SK-N-MC (cell line): Measurements from ENCODE around the gene QRSL1.

Experiments
- EZH2 ChIP-seq: fragments of 200-600 bp; sonication (generic); IDR thresholded peaks from one replicate; pipeline ENCODE4 v1.6.1; 2017; ENCODE audit warnings: antibody characterized with exemption
- FOXP2 ChIP-seq: optimal IDR thresholded peaks from 2 replicates; pipeline ENCODE3; 2011; ENCODE audit warnings: mild to moderate bottlenecking, moderate library complexity; ENCODE audit not compliant: insufficient read depth; ENCODE audit errors: extremely low read length, control extremely low read depth
- POLR2AphosphoS5 ChIP-seq: IDR thresholded peaks from 2 replicates; pipeline ENCODE4 v1.6.1; 2012; ENCODE audit warnings: mild to moderate bottlenecking, low read depth, low read length, borderline replicate concordance

DNA sequence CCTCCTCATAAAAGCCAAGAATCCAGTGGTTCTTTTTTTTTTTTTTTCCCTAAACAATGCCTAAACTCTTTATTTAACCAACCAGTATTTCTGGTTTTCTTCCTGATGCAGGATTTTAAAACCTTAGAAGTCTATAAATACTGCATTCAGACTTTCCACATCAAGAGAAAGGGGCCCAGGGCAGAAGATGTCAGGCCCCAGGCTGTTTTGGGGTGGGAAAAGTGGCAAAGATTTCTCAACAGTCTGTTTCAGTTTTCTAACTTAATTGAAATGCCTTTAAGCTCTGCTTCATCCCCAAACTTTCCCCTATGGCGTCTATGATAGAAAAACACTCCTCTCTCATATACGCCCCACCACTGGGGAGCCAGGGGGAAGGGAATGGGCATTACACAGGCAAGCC is 33.1 kb downstream of the QRSL1 start:
- no peak for TF ChIP-seq EZH2
- no peak for TF ChIP-seq POLR2AphosphoS5
- TF ChIP-seq FOXP2, result no peak
